ENCODE measurements around the gene RFLNA.

The RFLNA gene

DNA sequence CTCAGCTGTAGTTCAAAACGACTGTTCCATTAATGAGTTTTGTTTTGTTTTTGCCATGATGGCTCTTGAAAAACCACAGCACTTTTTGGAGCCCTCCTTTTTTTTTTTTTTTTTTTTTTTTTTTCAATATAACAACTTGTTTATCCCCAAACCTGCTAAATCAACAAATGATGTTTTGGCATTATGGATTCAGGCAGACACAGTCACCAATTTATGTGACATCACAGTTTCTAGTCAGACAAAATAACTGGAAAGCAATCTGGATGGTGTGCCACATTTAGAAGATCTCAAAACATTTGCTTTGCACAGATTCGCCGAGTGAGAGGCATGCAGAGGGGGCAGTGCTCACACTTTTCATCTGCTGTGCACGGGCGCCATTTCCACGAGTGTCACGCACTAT lies 7.9 kb upstream of the RFLNA start:
- TF ChIP-seq, protein P1, sequence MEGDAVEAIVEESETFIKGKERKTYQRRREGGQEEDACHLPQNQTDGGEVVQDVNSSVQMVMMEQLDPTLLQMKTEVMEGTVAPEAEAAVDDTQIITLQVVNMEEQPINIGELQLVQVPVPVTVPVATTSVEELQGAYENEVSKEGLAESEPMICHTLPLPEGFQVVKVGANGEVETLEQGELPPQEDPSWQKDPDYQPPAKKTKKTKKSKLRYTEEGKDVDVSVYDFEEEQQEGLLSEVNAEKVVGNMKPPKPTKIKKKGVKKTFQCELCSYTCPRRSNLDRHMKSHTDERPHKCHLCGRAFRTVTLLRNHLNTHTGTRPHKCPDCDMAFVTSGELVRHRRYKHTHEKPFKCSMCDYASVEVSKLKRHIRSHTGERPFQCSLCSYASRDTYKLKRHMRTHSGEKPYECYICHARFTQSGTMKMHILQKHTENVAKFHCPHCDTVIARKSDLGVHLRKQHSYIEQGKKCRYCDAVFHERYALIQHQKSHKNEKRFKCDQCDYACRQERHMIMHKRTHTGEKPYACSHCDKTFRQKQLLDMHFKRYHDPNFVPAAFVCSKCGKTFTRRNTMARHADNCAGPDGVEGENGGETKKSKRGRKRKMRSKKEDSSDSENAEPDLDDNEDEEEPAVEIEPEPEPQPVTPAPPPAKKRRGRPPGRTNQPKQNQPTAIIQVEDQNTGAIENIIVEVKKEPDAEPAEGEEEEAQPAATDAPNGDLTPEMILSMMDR (IDR thresholded peaks at IDR 0.05; ENCODE audit: low read depth, low read length): no peak
- TF ChIP-seq, protein P2, sequence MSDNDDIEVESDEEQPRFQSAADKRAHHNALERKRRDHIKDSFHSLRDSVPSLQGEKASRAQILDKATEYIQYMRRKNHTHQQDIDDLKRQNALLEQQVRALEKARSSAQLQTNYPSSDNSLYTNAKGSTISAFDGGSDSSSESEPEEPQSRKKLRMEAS (IDR thresholded peaks at IDR 0.05; ENCODE audit: low read depth, low read length): no peak
- TF ChIP-seq POLR2A (IDR thresholded peaks at IDR 0.05; ENCODE audit: extremely low read depth, insufficient read length): no peak
- no peak overlapping the region for H3K4me3 ChIP-seq (ENCODE audit: low read depth, low read length)
- DNase-seq (ENCODE audit: low read depth): no peak

- H3K4me3 ChIP-seq (ENCODE audit: low read depth, low read length): no peak overlapping the region
- peak; percentile 37 for DNase-seq (ENCODE audit: low read depth)
- TF ChIP-seq MYC (IDR thresholded peaks at IDR 0.05; ENCODE audit: low read depth, low read length) (no peak), POLR2A (IDR thresholded peaks at IDR 0.05; ENCODE audit: extremely low read depth, insufficient read length) (no peak)
- TF ChIP-seq, protein P2 (IDR thresholded peaks at IDR 0.05; ENCODE audit: low read depth, low read length): no peak
- TF ChIP-seq, protein P1 (IDR thresholded peaks at IDR 0.05; ENCODE audit: low read depth, low read length): no peak
These were observed 5.0 kb upstream of the RFLNA start for GRCh38 chr12:124289634-124290600.

DNA sequence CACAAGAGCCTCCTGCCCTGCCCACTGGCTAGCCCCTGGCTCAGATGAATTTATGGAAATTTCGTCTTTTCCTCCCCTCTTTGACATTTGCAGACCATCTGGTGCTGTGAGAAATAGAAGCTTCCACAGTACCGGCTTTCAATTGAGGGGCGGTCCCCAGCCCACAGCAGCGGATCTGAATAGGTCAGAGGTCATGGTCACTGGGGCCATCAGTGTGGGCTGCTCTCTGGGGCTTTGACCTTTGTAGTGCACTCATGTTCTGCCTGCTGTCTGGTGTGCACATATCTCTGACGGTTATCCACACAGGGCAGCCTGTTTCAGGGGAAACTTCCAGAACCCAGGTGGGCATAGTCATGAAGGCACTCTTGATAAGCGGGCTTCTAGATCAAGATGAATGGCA lies 2.5 kb upstream of the RFLNA start:
- no peak overlapping the region for H3K4me3 ChIP-seq (ENCODE audit: low read depth, low read length)
- TF ChIP-seq, protein P1 (IDR thresholded peaks at IDR 0.05; ENCODE audit: low read depth, low read length): no peak
- TF ChIP-seq MYC (IDR thresholded peaks at IDR 0.05; ENCODE audit: low read depth, low read length) (no peak), POLR2A (IDR thresholded peaks at IDR 0.05; ENCODE audit: extremely low read depth, insufficient read length) (no peak)
- TF ChIP-seq, protein P2 (IDR thresholded peaks at IDR 0.05; ENCODE audit: low read depth, low read length): no peak
- no peak for DNase-seq (ENCODE audit: low read depth)

GRCh38 chr12:124293286-124294003 lies 1.4 kb upstream of the RFLNA start:
- H3K4me3 ChIP-seq (ENCODE audit: low read depth, low read length): no peak overlapping the region
- no peak for DNase-seq (ENCODE audit: low read depth)
- TF ChIP-seq, protein P1 (IDR thresholded peaks at IDR 0.05; ENCODE audit: low read depth, low read length): no peak
- TF ChIP-seq POLR2A (IDR thresholded peaks at IDR 0.05; ENCODE audit: extremely low read depth, insufficient read length): no peak
- TF ChIP-seq, protein P2 (IDR thresholded peaks at IDR 0.05; ENCODE audit: low read depth, low read length): no peak
- TF ChIP-seq MYC (IDR thresholded peaks at IDR 0.05; ENCODE audit: low read depth, low read length): no peak

- no peak for DNase-seq (ENCODE audit: low read depth)
- no peak overlapping the region for H3K4me3 ChIP-seq (ENCODE audit: low read depth, low read length)
- TF ChIP-seq MYC (IDR thresholded peaks at IDR 0.05; ENCODE audit: low read depth, low read length) (no peak), POLR2A (IDR thresholded peaks at IDR 0.05; ENCODE audit: extremely low read depth, insufficient read length) (no peak)
- TF ChIP-seq, protein P2 (IDR thresholded peaks at IDR 0.05; ENCODE audit: low read depth, low read length): no peak
- TF ChIP-seq, protein P1 (IDR thresholded peaks at IDR 0.05; ENCODE audit: low read depth, low read length): no peak
These were observed 652 bp downstream of the RFLNA start for GRCh38 chr12:124295431-124296058.

Measured in NB4 (cell line).